AG08396 (cell line): ENCODE data around the gene YY1AP1.
"Not testable (repeated sequence)": the region's sequence is repeated elsewhere in the genome, so short reads cannot be mapped to it uniquely, and the experiment has no call there.

Experiments
- DNase-seq: peaks from one replicate; pipeline ENCODE4 v3.0.0; 2012; ENCODE audit warnings: low spot score, mixed read lengths

YY1AP1 gene

GRCh38 chr1:155695072-155695471 is 6.5 kb upstream of the YY1AP1 start:
- DNase-seq: no peak

GRCh38 chr1:155694167-155694566 is 5.6 kb upstream of the YY1AP1 start:
- DNase-seq: no peak

GRCh38 chr1:155691992-155692528 is 3.5 kb upstream of the YY1AP1 start:
- DNase-seq: no peak

- DNase-seq: peak; percentile 92
Measured at GRCh38 chr1:155689081-155689607, 570 bp upstream of the YY1AP1 start, which contains the start of gene DAP3. TSS of gene DAP3 (plus strand) at chr1:155689091. CDS start at chr1:155709780, 20,689 bp downstream.

GRCh38 chr1:155687705-155688323 is 760 bp downstream of the YY1AP1 start:
- DNase-seq: not testable (repeated sequence)

GRCh38 chr1:155681776-155682175 is 6.8 kb downstream of the YY1AP1 start:
- DNase-seq: no peak

GRCh38 chr1:155680531-155680930 is 8.0 kb downstream of the YY1AP1 start:
- DNase-seq: no peak

GRCh38 chr1:155678992-155679391 is 9.6 kb downstream of the YY1AP1 start:
- DNase-seq: not testable (repeated sequence)

- DNase-seq: no peak
Measured at GRCh38 chr1:155678027-155678426, 10.5 kb downstream of the YY1AP1 start.

GRCh38 chr1:155673003-155673402 is 15.6 kb downstream of the YY1AP1 start:
- no peak for DNase-seq

GRCh38 chr1:155671750-155672149 is 16.8 kb downstream of the YY1AP1 start:
- no peak for DNase-seq

- no peak for DNase-seq
Measured at GRCh38 chr1:155669233-155670162, 19.1 kb downstream of the YY1AP1 start.

GRCh38 chr1:155661239-155661638 is 27.3 kb downstream of the YY1AP1 start:
- DNase-seq: not testable (repeated sequence)

- no peak for DNase-seq
Measured at GRCh38 chr1:155657463-155657862, 31.1 kb downstream of the YY1AP1 start.

- DNase-seq: no peak
Measured at GRCh38 chr1:155652951-155653350, 35.6 kb downstream of the YY1AP1 start.

GRCh38 chr1:155651861-155652661 is 36.5 kb downstream of the YY1AP1 start:
- no peak for DNase-seq

GRCh38 chr1:155650231-155650757 is 38.3 kb downstream of the YY1AP1 start:
- no peak for DNase-seq

GRCh38 chr1:155649676-155650075 is 38.9 kb downstream of the YY1AP1 start:
- no peak for DNase-seq

GRCh38 chr1:155648207-155649147 is 40.1 kb downstream of the YY1AP1 start:
- DNase-seq: peak; percentile 64

GRCh38 chr1:155646307-155646706 is 42.3 kb downstream of the YY1AP1 start:
- DNase-seq: no peak
